Neural progenitor cell (in vitro differentiated cells): ENCODE data around the gene RPS27A. TPM values are rescaled to one million over a fixed set of nuclear protein-coding genes. Genes with fewer than 3 reads are reported as not detected.
"Not testable (repeated sequence)": the region's sequence is repeated elsewhere in the genome, so short reads cannot be mapped to it uniquely, and the experiment has no call there.

Source experiments
- DNase-seq: peaks from one replicate; pipeline ENCODE4 v3.0.0-alpha.2; 2016; ENCODE audit warnings: low spot score
- H2AFZ ChIP-seq: fragments of 200-600 bp; sonication (generic); replicated peaks from 2 replicates; pipeline ENCODE4 v1.6.1; 2016; ENCODE audit warnings: antibody characterized with exemption
- H3F3A ChIP-seq: fragments of 200-600 bp; sonication (generic); 2 replicates; pipeline ENCODE4 v1.6.1; 2016; ENCODE audit warnings: antibody characterized with exemption, low read depth
- H3K27ac ChIP-seq: fragments of 200-600 bp; sonication (generic); 2 replicates; pipeline ENCODE4 v1.5.1; 2016; ENCODE audit warnings: mild to moderate bottlenecking
- H3K27me3 ChIP-seq: fragments of 200-600 bp; sonication (generic); 2 replicates; pipeline ENCODE4 v1.6.1; 2016; ENCODE audit warnings: mild to moderate bottlenecking, moderate library complexity
- H3K36me3 ChIP-seq: fragments of 200-600 bp; sonication (generic); 2 replicates; pipeline ENCODE4 v1.5.1; 2016
- H3K4me1 ChIP-seq: fragments of 200-600 bp; sonication (generic); 2 replicates; pipeline ENCODE4 v1.6.1; 2016; ENCODE audit warnings: mixed run types
- H3K4me2 ChIP-seq: fragments of 200-600 bp; sonication (generic); 2 replicates; pipeline ENCODE4 v1.6.1; 2016
- H3K4me3 ChIP-seq: fragments of 200-600 bp; sonication (generic); 2 replicates; pipeline ENCODE4 v1.5.1; 2016
- H3K79me2 ChIP-seq: fragments of 200-600 bp; sonication (generic); 2 replicates; pipeline ENCODE4 v1.6.1; 2016; ENCODE audit warnings: low read depth
- H3K9ac ChIP-seq: fragments of 200-600 bp; sonication (generic); 2 replicates; pipeline ENCODE4 v1.6.1; 2016
- H3K9me3 ChIP-seq: fragments of 200-600 bp; sonication (generic); 2 replicates; pipeline ENCODE4 v1.5.1; 2016; ENCODE audit warnings: low read depth
- H4K20me1 ChIP-seq: fragments of 200-600 bp; sonication (generic); 2 replicates; pipeline ENCODE4 v1.6.1; 2016; ENCODE audit warnings: low read depth
- H3K27ac Mint-ChIP-seq: 3 replicates; pipeline ENCODE4 v1.8.0; 2021; ENCODE audit warnings: mixed read lengths
- H3K27me3 Mint-ChIP-seq: 2 replicates; pipeline ENCODE4 v1.8.0; 2022; ENCODE audit warnings: low read depth, mild to moderate bottlenecking, inconsistent platforms, moderate library complexity, mixed read lengths; ENCODE audit not compliant: insufficient read depth
- H3K36me3 Mint-ChIP-seq: 3 replicates; pipeline ENCODE4 v1.8.0; 2021; ENCODE audit warnings: mixed read lengths
- H3K4me1 Mint-ChIP-seq: 3 replicates; pipeline ENCODE4 v1.8.0; 2021; ENCODE audit warnings: mixed read lengths
- H3K4me3 Mint-ChIP-seq: 3 replicates; pipeline ENCODE4 v1.8.0; 2021; ENCODE audit warnings: mild to moderate bottlenecking, moderate library complexity, mixed read lengths
- H3K9me3 Mint-ChIP-seq: 3 replicates; pipeline ENCODE4 v1.8.0; 2020; ENCODE audit warnings: mixed read lengths
- CTCF ChIP-seq: fragments of 200-600 bp; sonication (generic); IDR thresholded peaks from 2 replicates; pipeline ENCODE4 v1.5.1; 2017; ENCODE audit warnings: antibody characterized with exemption, mild to moderate bottlenecking
- EZH2 ChIP-seq: fragments of 200-600 bp; sonication (generic); IDR thresholded peaks from 2 replicates; pipeline ENCODE4 v1.6.1; 2017; ENCODE audit warnings: antibody characterized with exemption, mild to moderate bottlenecking, moderate library complexity
- EZH2phosphoT487 ChIP-seq: fragments of 200-600 bp; sonication (generic); IDR thresholded peaks from 2 replicates; pipeline ENCODE4 v1.6.1; 2017; ENCODE audit warnings: antibody characterized with exemption
- total RNA-seq: library from RNA; depleted of rRNA; stranded (reverse); fragments of >200 nt; gene quantifications from 2 replicates; pipeline ENCODE4 v1.2.3, GENCODE V29; 2015; ENCODE audit warnings: low replicate concordance

Gene RPS27A
- total RNA-seq, 1 donor from 2014 or later = 2,741 TPM

- Mint-ChIP-seq H3K27ac (no peak overlapping the region), H3K36me3 (peaks cover 3% of the 10 kb centered on the region), H3K4me1 (no peaks in the 10 kb centered on the region), H3K4me3 (no peak overlapping the region), H3K27me3 (peaks cover 4% of the 10 kb centered on the region), H3K9me3 (no peaks in the 10 kb centered on the region)
- Histone ChIP-seq H3K4me1 (no peaks in the 10 kb centered on the region), H4K20me1 (no peaks in the 10 kb centered on the region), H3K79me2 (no peaks in the 10 kb centered on the region), H3K36me3 (no peaks in the 10 kb centered on the region), H3K9ac (no peak overlapping the region), H3F3A (no peaks in the 10 kb centered on the region), H3K4me2 (no peak overlapping the region), H3K27me3 (no peaks in the 10 kb centered on the region), H3K27ac (no peak overlapping the region), H2AFZ (no peak overlapping the region), H3K4me3 (no peak overlapping the region), H3K9me3 (no peaks in the 10 kb centered on the region)
- no peak for TF ChIP-seq EZH2
- no peak for TF ChIP-seq EZH2phosphoT487
- no peak for TF ChIP-seq CTCF
- no peak for DNase-seq
These were observed 12.9 kb downstream of the RPS27A start for GRCh38 chr2:55245411-55245810.

GRCh38 chr2:55247025-55247424 is 14.5 kb downstream of the RPS27A start:
- Mint-ChIP-seq H3K36me3 (peaks cover 3% of the 10 kb centered on the region), H3K27me3 (peaks cover 2% of the 10 kb centered on the region), H3K4me1 (no peaks in the 10 kb centered on the region), H3K4me3 (no peak overlapping the region), H3K9me3 (no peaks in the 10 kb centered on the region), H3K27ac (no peak overlapping the region)
- H3K4me1 ChIP-seq = no peaks in the 10 kb centered on the region
- H3K4me3 ChIP-seq = no peak overlapping the region
- no peaks in the 10 kb centered on the region for H3K79me2 ChIP-seq
- no peak overlapping the region for H3K27ac ChIP-seq
- H3K9ac ChIP-seq = peak overlapping the region; percentile 25
- TF ChIP-seq EZH2 (no peak), CTCF (no peak), EZH2phosphoT487 (no peak)
- no peak overlapping the region for H2AFZ ChIP-seq
- H3K36me3 ChIP-seq = no peaks in the 10 kb centered on the region
- no peak overlapping the region for H3K4me2 ChIP-seq
- no peaks in the 10 kb centered on the region for H3K9me3 ChIP-seq
- H3F3A ChIP-seq = no peaks in the 10 kb centered on the region
- no peaks in the 10 kb centered on the region for H4K20me1 ChIP-seq
- no peaks in the 10 kb centered on the region for H3K27me3 ChIP-seq
- DNase-seq = no peak

GRCh38 chr2:55252832-55253231 is 20.3 kb downstream of the RPS27A start:
- Mint-ChIP-seq H3K27ac (no peak overlapping the region), H3K36me3 (peaks cover 4% of the 10 kb centered on the region), H3K4me1 (no peaks in the 10 kb centered on the region), H3K9me3 (no peaks in the 10 kb centered on the region), H3K27me3 (no peaks in the 10 kb centered on the region), H3K4me3 (no peak overlapping the region)
- H3K27me3 ChIP-seq = no peaks in the 10 kb centered on the region
- H3K4me1 ChIP-seq = no peaks in the 10 kb centered on the region
- H3K9ac ChIP-seq = no peak overlapping the region
- TF ChIP-seq CTCF (no peak), EZH2 (no peak), EZH2phosphoT487 (no peak)
- peaks cover 8% of the 10 kb centered on the region for H3K36me3 ChIP-seq
- no peaks in the 10 kb centered on the region for H3K79me2 ChIP-seq
- no peaks in the 10 kb centered on the region for H3K9me3 ChIP-seq
- H3F3A ChIP-seq = no peaks in the 10 kb centered on the region
- no peak overlapping the region for H2AFZ ChIP-seq
- no peak overlapping the region for H3K4me3 ChIP-seq
- no peak overlapping the region for H3K27ac ChIP-seq
- DNase-seq = no peak
- no peaks in the 10 kb centered on the region for H4K20me1 ChIP-seq
- H3K4me2 ChIP-seq = no peak overlapping the region

GRCh38 chr2:55259586-55259985 is 27.1 kb downstream of the RPS27A start:
- not testable (repeated sequence) for H2AFZ ChIP-seq, H3K9me3 Mint-ChIP-seq, DNase-seq, H3K79me2 ChIP-seq, H3F3A ChIP-seq, H3K36me3 ChIP-seq, H3K4me2 ChIP-seq, H3K4me3 ChIP-seq, H4K20me1 ChIP-seq, H3K4me1 ChIP-seq, H3K9me3 ChIP-seq, H3K27me3 ChIP-seq, H3K27me3 Mint-ChIP-seq, H3K27ac ChIP-seq, H3K36me3 Mint-ChIP-seq, H3K27ac Mint-ChIP-seq, H3K4me3 Mint-ChIP-seq, H3K4me1 Mint-ChIP-seq, H3K9ac ChIP-seq
